ENCODE data around the gene HOXB9. TPM values are rescaled to one million over a fixed set of nuclear protein-coding genes. Genes with fewer than 3 reads are reported as not detected.

Gene HOXB9
- polyA plus RNA-seq, 1 experiment = not detected

DNA sequence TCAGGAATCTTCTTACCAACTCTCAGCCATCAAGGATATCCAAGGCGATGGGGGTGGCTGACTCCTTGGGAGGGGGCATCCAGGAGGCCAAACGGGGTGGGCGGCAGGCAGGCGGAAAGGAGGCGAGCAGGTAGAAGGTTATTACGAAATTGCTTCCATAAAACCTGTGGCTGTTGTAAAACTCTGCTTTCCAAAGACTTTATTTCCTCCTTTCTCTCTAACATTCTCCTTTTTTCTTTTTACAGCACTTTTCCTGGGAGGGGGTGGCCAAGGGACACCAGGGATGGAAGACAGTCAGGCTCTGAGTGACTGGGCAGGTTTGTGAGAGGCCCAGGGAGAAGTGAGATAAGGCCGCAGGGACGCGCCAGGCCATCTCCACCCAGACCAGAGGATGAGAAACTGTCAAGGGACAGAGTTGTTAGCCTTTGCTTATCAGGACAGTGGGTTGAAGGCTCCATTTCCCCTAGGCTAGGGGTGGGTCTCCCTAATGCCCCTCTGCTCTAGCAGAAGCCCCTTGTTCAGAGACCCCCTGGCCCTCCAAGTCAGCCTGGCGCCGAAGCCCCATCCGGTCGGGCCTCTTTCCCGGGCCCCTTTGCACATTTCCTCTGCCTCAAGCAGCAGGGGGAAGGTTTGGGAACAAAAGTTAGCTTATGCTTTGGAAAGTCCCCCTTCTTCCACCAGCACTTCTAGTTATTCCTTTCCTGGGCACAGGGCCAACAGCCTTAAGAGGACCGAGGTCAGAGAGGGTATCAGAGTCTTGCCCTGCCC is 5.0 kb upstream of the HOXB9 start:
- H3K27me3 ChIP-seq (ENCODE audit: control insufficient read depth, insufficient read depth, low read length) = peaks cover 87% of the 10 kb centered on the region
- no peak overlapping the region for H3K4me3 ChIP-seq (ENCODE audit: low read depth, low read length)
- ChIA-PET POLR2A (no interaction called here), CTCF (interaction anchor here (1.1 to 1.6 kb wide), 3 partner anchors 7 to 12 kb away, joined by 4 to 5 read pairs (median 5); no protein-coding TSS in a partner anchor)
- H3K36me3 ChIP-seq (ENCODE audit: control insufficient read depth, insufficient read depth, low read length) = no peaks in the 10 kb centered on the region
- no peak for DNase-seq (ENCODE audit: low read depth)
- TF ChIP-seq, protein P1, sequence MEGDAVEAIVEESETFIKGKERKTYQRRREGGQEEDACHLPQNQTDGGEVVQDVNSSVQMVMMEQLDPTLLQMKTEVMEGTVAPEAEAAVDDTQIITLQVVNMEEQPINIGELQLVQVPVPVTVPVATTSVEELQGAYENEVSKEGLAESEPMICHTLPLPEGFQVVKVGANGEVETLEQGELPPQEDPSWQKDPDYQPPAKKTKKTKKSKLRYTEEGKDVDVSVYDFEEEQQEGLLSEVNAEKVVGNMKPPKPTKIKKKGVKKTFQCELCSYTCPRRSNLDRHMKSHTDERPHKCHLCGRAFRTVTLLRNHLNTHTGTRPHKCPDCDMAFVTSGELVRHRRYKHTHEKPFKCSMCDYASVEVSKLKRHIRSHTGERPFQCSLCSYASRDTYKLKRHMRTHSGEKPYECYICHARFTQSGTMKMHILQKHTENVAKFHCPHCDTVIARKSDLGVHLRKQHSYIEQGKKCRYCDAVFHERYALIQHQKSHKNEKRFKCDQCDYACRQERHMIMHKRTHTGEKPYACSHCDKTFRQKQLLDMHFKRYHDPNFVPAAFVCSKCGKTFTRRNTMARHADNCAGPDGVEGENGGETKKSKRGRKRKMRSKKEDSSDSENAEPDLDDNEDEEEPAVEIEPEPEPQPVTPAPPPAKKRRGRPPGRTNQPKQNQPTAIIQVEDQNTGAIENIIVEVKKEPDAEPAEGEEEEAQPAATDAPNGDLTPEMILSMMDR (IDR thresholded peaks at IDR 0.05; ENCODE audit: insufficient read depth, low read depth, low read length) = no peak

DNA sequence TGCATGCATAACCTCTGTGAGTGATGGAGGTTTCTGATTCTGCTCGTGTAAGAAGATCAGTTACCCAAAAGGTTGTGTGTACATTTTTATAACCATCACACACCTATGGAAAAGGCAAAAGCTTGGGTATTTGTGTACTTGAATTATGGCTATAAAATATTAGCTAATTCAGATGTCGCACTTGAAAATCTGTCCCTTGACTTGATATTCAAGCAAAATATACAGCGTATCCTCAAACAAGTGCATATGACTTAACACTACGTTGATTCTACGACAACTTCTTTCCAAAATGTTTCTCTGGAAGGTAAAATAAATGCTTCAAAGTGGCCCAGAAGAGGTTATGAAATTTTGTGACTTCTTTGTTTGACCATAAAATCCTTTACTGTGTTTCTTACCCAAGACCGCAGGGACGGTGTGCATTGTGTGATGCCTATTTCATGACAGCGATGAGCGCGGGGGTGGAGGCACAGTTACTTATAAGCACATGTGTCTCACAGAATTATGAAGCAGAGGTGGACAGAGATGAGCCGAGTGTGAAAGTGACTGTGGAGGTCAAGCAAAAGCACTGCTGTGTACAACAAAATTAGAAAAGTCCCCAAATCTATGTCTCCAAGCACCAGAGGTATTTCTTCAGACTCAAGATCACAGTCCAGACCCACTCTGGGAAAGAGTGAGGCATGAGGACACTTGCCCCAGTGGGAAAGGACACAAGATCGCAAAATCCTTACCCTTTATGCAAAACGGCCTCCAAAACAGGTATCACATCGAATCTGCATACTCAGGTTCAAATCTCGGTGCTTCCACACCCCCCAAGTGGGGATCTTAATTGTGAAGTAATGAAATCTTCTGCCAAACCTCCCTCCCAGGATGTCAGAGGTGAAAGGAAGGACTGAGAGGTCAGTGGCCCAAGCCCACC is 4.1 kb upstream of the HOXB9 start:
- TF ChIP-seq, protein P1 (IDR thresholded peaks at IDR 0.05; ENCODE audit: insufficient read depth, low read depth, low read length) = no peak
- ChIA-PET CTCF (interaction anchor here (0.8 to 2.0 kb wide), 3 partner anchors 12 to 29 kb away, joined by 3 to 6 read pairs (median 3); no protein-coding TSS in a partner anchor), POLR2A (no interaction called here)
- peaks cover 86% of the 10 kb centered on the region for H3K27me3 ChIP-seq (ENCODE audit: control insufficient read depth, insufficient read depth, low read length)
- DNase-seq (ENCODE audit: low read depth) = no peak
- no peaks in the 10 kb centered on the region for H3K36me3 ChIP-seq (ENCODE audit: control insufficient read depth, insufficient read depth, low read length)
- H3K4me3 ChIP-seq (ENCODE audit: low read depth, low read length) = no peak overlapping the region

DNA sequence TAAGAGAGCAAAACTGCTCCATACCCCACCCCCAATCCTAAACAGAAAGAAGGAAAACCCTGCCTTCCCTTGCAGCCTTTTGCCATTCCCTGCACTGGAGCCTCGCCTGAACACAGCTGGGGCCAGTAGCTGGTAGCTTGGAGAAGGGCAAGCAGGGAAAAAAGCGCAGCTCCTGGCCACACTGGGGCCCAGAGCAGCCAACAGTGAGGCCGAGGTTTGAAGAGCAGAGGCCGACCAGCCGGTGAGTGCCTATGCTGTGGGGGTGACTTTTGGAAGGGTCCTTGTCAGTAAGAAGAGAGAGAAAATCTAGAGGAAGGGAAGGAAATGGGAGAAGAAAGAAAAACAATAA is 3.2 kb upstream of the HOXB9 start:
- no peak for DNase-seq (ENCODE audit: low read depth)
- Histone ChIP-seq H3K36me3 (ENCODE audit: control insufficient read depth, insufficient read depth, low read length) (no peaks in the 10 kb centered on the region), H3K27me3 (ENCODE audit: control insufficient read depth, insufficient read depth, low read length) (peaks cover 86% of the 10 kb centered on the region), H3K4me3 (ENCODE audit: low read depth, low read length) (no peak overlapping the region)
- ChIA-PET POLR2A (no interaction called here), CTCF (interaction anchor here (0.8 to 2.0 kb wide), 3 partner anchors 11 to 28 kb away, joined by 3 to 6 read pairs (median 3); no protein-coding TSS in a partner anchor)
- TF ChIP-seq, protein P1 (IDR thresholded peaks at IDR 0.05; ENCODE audit: insufficient read depth, low read depth, low read length) = no peak

DNA sequence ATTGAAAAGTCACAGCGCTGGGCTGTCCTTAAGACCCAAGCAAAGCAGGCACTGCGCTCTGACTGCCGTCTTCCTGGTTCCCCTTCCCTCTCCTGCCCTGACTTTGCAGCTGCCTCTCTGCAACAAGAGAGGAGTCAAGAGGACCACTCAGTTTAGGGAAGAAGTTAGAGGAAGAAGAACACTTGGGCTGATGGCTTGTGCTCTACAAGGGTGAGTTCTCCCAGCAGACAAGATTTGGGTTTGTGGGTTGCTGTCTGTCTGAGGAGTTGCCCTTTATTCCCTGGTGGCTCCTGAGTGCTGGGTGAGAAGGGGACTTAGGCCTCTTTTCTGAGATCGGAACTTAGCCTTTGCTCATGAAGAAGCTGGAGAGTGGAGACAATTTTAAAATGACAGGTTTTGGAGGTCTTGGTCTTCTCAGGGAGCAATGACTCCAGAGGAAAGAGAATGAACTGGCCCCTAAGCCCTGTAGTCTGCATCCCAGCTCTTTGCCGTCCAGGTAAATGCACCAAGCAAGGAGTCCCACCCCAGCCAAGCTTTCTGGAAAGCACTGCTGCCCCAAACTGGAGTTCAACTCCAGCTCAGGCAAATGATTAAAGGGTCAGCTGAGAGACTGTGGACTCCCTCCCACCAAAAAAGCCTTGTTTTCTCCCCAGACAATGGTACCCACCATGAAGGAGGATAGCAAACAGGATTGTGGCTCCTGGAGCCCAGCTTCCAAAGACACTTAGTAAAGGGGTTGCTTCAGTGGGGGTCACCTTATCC is 2.7 kb upstream of the HOXB9 start:
- TF ChIP-seq, protein P1 (IDR thresholded peaks at IDR 0.05; ENCODE audit: insufficient read depth, low read depth, low read length) = no peak
- Histone ChIP-seq H3K4me3 (ENCODE audit: low read depth, low read length) (no peak overlapping the region), H3K27me3 (ENCODE audit: control insufficient read depth, insufficient read depth, low read length) (peaks cover 88% of the 10 kb centered on the region), H3K36me3 (ENCODE audit: control insufficient read depth, insufficient read depth, low read length) (no peaks in the 10 kb centered on the region)
- CTCF ChIA-PET = interaction anchor here (0.8 to 2.0 kb wide), 3 partner anchors 10 to 27 kb away, joined by 3 to 6 read pairs (median 3); no protein-coding TSS in a partner anchor
- no peak for DNase-seq (ENCODE audit: low read depth)
- POLR2A ChIA-PET = no interaction called here

Data from BJ (cell line).